K562 (cell line): ENCODE results near the gene SPNS1. TPM values are rescaled to one million over a fixed set of nuclear protein-coding genes. Genes with fewer than 3 reads are reported as not detected.

Source experiments
- BRD9 ChIP-seq: fragments of 450-650 bp; IDR thresholded peaks from 2 replicates; pipeline ENCODE4 v1.6.1; 2018; ENCODE audit warnings: low read depth; ENCODE audit not compliant: partially characterized antibody
- C11orf30 ChIP-seq: fragments of 450-650 bp; IDR thresholded peaks from 2 replicates; pipeline ENCODE4 v1.6.1; 2016; ENCODE audit warnings: low read depth, mild to moderate bottlenecking
- CCAR2 ChIP-seq: fragments of 200-400 bp; formaldehyde crosslinking; IDR thresholded peaks from 2 replicates; pipeline ENCODE4 v1.6.1; 2017; ENCODE audit warnings: mild to moderate bottlenecking, low read depth, low read length
- DPF2 ChIP-seq: fragments of 450-650 bp; IDR thresholded peaks from 2 replicates; pipeline ENCODE4 v1.6.1; 2016
- E4F1 ChIP-seq: fragments of 250-450 bp; sonication (Bioruptor Pico); IDR thresholded peaks from 2 replicates; pipeline ENCODE4 v1.5.0; 2021; ENCODE audit warnings: mild to moderate bottlenecking, borderline replicate concordance
- EP400 ChIP-seq: fragments of 450-650 bp; IDR thresholded peaks from 2 replicates; pipeline ENCODE4 v1.6.1; 2017; ENCODE audit warnings: antibody characterized with exemption, mild to moderate bottlenecking, moderate library complexity
- HBP1 ChIP-seq: fragments of 450-650 bp; formaldehyde crosslinking; IDR thresholded peaks from 2 replicates; pipeline ENCODE4 v1.4.0; 2022; ENCODE audit warnings: missing genetic modification characterization
- HDAC3 ChIP-seq: fragments of 450-650 bp; IDR thresholded peaks from 2 replicates; pipeline ENCODE4 v1.6.1; 2018; ENCODE audit warnings: borderline replicate concordance, mild to moderate bottlenecking, moderate library complexity; ENCODE audit not compliant: partially characterized antibody
- KDM4B ChIP-seq, 2 experiments: fragments of 450-650 bp in 1 of 2; sonication (generic) in 1 of 2; IDR thresholded peaks; 2 replicates each; pipeline ENCODE4 v1.6.1; 2016 to 2017; ENCODE audit warnings: borderline replicate concordance in 2 of 2, antibody characterized with exemption in 1 of 2, low read depth in 1 of 2, mild to moderate bottlenecking in 1 of 2
- MAZ ChIP-seq, 2 experiments: fragments of 450-650 bp in 1 of 2; sonication (generic) in 1 of 2; formaldehyde crosslinking; IDR thresholded peaks in 1 of 2; conservative IDR thresholded peaks in 1 of 2; 2 replicates each; pipeline versions ENCODE4 v1.4.0 to v1.5.0; 2020; ENCODE audit warnings: mild to moderate bottlenecking in 1 of 2, missing genetic modification reagents in 1 of 2
- NCOA1 ChIP-seq: fragments of 450-650 bp; IDR thresholded peaks from 2 replicates; pipeline ENCODE4 v1.6.1; 2016; ENCODE audit warnings: low read depth
- NR2C2 ChIP-seq, 2 experiments: fragments of 200-800 bp in 1 of 2; sonication (Bioruptor generic) in 1 of 2; sonication (generic) in 1 of 2; formaldehyde crosslinking in 1 of 2; IDR thresholded peaks; 2 replicates each; pipeline versions ENCODE4 v1.6.1 to v1.8.0; 2016 to 2022; ENCODE audit warnings: mild to moderate bottlenecking in 1 of 2, missing compliant biosample characterization in 1 of 2, missing genetic modification characterization in 1 of 2, missing genetic modification reagents in 1 of 2
- RBM34 ChIP-seq: fragments of 200-400 bp; formaldehyde crosslinking; IDR thresholded peaks from 2 replicates; pipeline ENCODE4 v1.6.1; 2018; ENCODE audit warnings: low read length, borderline replicate concordance; ENCODE audit not compliant: insufficient read depth
- SMAD4 ChIP-seq: fragments of 250-450 bp; sonication (Bioruptor Pico); conservative IDR thresholded peaks from 2 replicates; pipeline ENCODE4 v1.8.0; 2021; ENCODE audit warnings: inconsistent platforms, mild to moderate bottlenecking, moderate library complexity
- SMARCA5 ChIP-seq: fragments of 450-650 bp; IDR thresholded peaks from 2 replicates; pipeline ENCODE4 v1.6.1; 2016
- ZBTB1 ChIP-seq: sonication (generic); formaldehyde crosslinking; IDR thresholded peaks from 2 replicates; pipeline ENCODE4 v1.8.1; 2023; ENCODE audit warnings: missing genetic modification reagents, low read depth, mild to moderate bottlenecking, borderline replicate concordance
- ZNF592 ChIP-seq: fragments of 450-650 bp; IDR thresholded peaks from 2 replicates; pipeline ENCODE4 v1.6.1; 2017; ENCODE audit warnings: antibody characterized with exemption, mild to moderate bottlenecking
- ZNF655 ChIP-seq: fragments of 250-450 bp; sonication (Bioruptor Pico); IDR thresholded peaks from 2 replicates; pipeline ENCODE4 v1.5.0; 2021
- ZNF780A ChIP-seq: fragments of 250-450 bp; sonication (Bioruptor Pico); IDR thresholded peaks from 2 replicates; pipeline ENCODE4 v1.5.0; 2021; ENCODE audit warnings: mild to moderate bottlenecking
- polyA plus RNA-seq, 8 experiments: library from polyadenylated mRNA; depleted of rRNA in 4 of 8; stranded (reverse) in 5 of 8; unstranded in 3 of 8; fragments of >200 nt; fragmentation: Nextera tagmentation in 2 of 8; fragmentation: Illumina TruSeq in 1 of 8; extraction: Ambion mirVana in 2 of 8; extraction: Trizol in 1 of 8; gene quantifications; 2 replicates each; pipeline versions ENCODE4 v1.2.1 to v1.2.3, GENCODE V29; 2011 to 2014; ENCODE audit warnings: inconsistent platforms in 1 of 8, missing spikeins in 1 of 8
- total RNA-seq, 7 experiments: library from RNA; depleted of rRNA in 6 of 7; stranded (reverse); fragments of >200 nt in 6 of 7; fragmentation: Illumina TruSeq in 2 of 7; extraction: Trizol in 2 of 7; gene quantifications; 2 replicates each; pipeline versions ENCODE4 v1.2.1 to v1.2.3, GENCODE V29; 2011 to 2021; ENCODE audit warnings: low replicate concordance in 1 of 7

SPNS1 gene
- total and polyA plus RNA-seq, 9 of the 15 experiments (the other 6 are each of a cell fraction or from before 2014, with no cell fraction given) = 0.58 to 64.9 (median 13.7) TPM

- TF ChIP-seq EP400 (no peak), ZNF655 (CRISPR knock-in tag) (no peak), C11orf30 (no peak), ZNF592 (no peak), E4F1 (CRISPR knock-in tag) (no peak), HBP1 (CRISPR knock-in tag) (no peak), SMAD4 (CRISPR knock-in tag) (0 out of 2 replicates have a peak, but pooled peaks have one; percentile 4), DPF2 (peak; percentile 11; the same call in 1 of the 2 replicates), HDAC3 (no peak), BRD9 (no peak), NCOA1 (no peak), KDM4B (IDR thresholded peaks at IDR 0.05; ENCODE audit: borderline replicate concordance in 2 of 2, low read depth in 1 of 2) (no peak), MAZ (CRISPR knock-in tag; conservative IDR thresholded peaks at IDR 0.05 in 1 of 2, IDR thresholded peaks at IDR 0.05 in 1 of 2) (0 out of 4 replicates have a peak, but pooled peaks of 1 of the 2 experiments have one; percentile 0), SMARCA5 (no peak), NR2C2 (CRISPR knock-in tag; IDR thresholded peaks at IDR 0.05) (no peak), NR2C2 (tag; IDR thresholded peaks at IDR 0.05) (0 out of 2 replicates have a peak, but pooled peaks have one; percentile 1), ZBTB1 (no peak), RBM34 (no peak), CCAR2 (no peak), ZNF780A (CRISPR knock-in tag) (no peak)
These were observed 23.1 kb upstream of the SPNS1 start (continued) for GRCh38 chr16:28951410-28951943.
